Stomach (tissue), 9 donors: ENCODE results near the gene FOXP2. TPM values are rescaled to one million over a fixed set of nuclear protein-coding genes. Genes with fewer than 3 reads are reported as not detected.

Source experiments
- DNase-seq, 2 donors: peaks; one replicate each; pipeline versions ENCODE4 v3.0.0 to v3.0.0-alpha.2; 2013 to 2019
- H3K27ac ChIP-seq, 5 donors: fragments of 200-600 bp in 4 of 5; sonication (generic) in 4 of 5; one replicate each; pipeline ENCODE4 v1.5.1; 2013 to 2019; ENCODE audit warnings: mild to moderate bottlenecking in 1 of 5, moderate library complexity in 1 of 5
- H3K27me3 ChIP-seq, 3 donors: fragments of 200-600 bp; sonication (generic); one replicate each; pipeline ENCODE4 v1.5.1; 2017 to 2019; ENCODE audit warnings: mixed run types in 1 of 3
- H3K36me3 ChIP-seq, 4 donors: fragments of 200-600 bp; sonication (generic); 1 replicate in 3 of 4; 2 replicates in 1 of 4; pipeline ENCODE4 v1.5.1; 2016 to 2019
- H3K4me1 ChIP-seq, 4 donors: fragments of 200-600 bp; sonication (generic); one replicate each; pipeline ENCODE4 v1.5.1; 2016 to 2019
- H3K4me3 ChIP-seq, 4 donors: fragments of 200-600 bp; sonication (generic) in 3 of 4; one replicate each; pipeline ENCODE4 v1.5.1; 2016 to 2019; ENCODE audit warnings: mild to moderate bottlenecking in 1 of 4
- H3K9me3 ChIP-seq, 4 donors: fragments of 200-600 bp; sonication (generic); one replicate each; pipeline ENCODE4 v1.5.1; 2016 to 2019
- EP300 ChIP-seq: sonication (generic); formaldehyde crosslinking; IDR thresholded peaks from one replicate; pipeline ENCODE4 v1.6.1; 2017; ENCODE audit warnings: antibody characterized with exemption
- POLR2A ChIP-seq, 4 donors: fragments of 450-650 bp; IDR thresholded peaks; one replicate each; pipeline ENCODE4 v1.6.1; 2016; ENCODE audit warnings: antibody characterized with exemption in 4 of 4, control low read depth in 2 of 4, mild to moderate bottlenecking in 1 of 4, moderate library complexity in 1 of 4
- POLR2AphosphoS5 ChIP-seq, 3 donors: sonication (generic); formaldehyde crosslinking; IDR thresholded peaks; one replicate each; pipeline ENCODE4 v1.6.1; 2016; ENCODE audit warnings: antibody characterized with exemption in 3 of 3
- WGBS, 5 donors: extraction: QIAGEN DNeasy Blood & Tissue Kit in 3 of 5; methylation state at CpG; one replicate each; pipeline versions ENCODE4 v1.1.5 to v1.1.7; 2013 to 2018; 5-methylcytosine and 5-hydroxymethylcytosine counted together
- intact Hi-C: fragments of 100-400 bp; cut with DNase I; formaldehyde crosslinking; loops from one replicate; pipeline ENCODE4 v1.15.1; 2023; ENCODE audit warnings: low total_unique reads
- polyA plus RNA-seq, 3 donors: library from polyadenylated mRNA; stranded (reverse); fragments of 200-250 nt; gene quantifications; one replicate each; pipeline ENCODE4 v1.2.3, GENCODE V29; 2013
- total RNA-seq, 5 donors: library from RNA; depleted of rRNA; stranded (reverse); fragments of >200 nt; gene quantifications; one replicate each; pipeline versions ENCODE4 v1.1.0 to v1.2.3, GENCODE V29; 2014 to 2016
- TF ChIP-seq, protein P1 (sequence below), 7 experiments: fragments of 450-650 bp in 4 of 7; fragments of 200-600 bp in 3 of 7; sonication (generic) in 3 of 7; IDR thresholded peaks; one replicate each; pipeline ENCODE4 v1.5.1; 2016 to 2019; ENCODE audit warnings: antibody characterized with exemption in 7 of 7, control low read depth in 2 of 7, mild to moderate bottlenecking in 1 of 7
- donor health status: healthy with polysubstance abuse.
- donor health status: Bipolar disorder and iron deficiency.
- donor health status: healthy.

FOXP2 gene
- total and polyA plus RNA-seq, 8 donors = 0.92 to 51.6 (median 7.1) TPM

DNA sequence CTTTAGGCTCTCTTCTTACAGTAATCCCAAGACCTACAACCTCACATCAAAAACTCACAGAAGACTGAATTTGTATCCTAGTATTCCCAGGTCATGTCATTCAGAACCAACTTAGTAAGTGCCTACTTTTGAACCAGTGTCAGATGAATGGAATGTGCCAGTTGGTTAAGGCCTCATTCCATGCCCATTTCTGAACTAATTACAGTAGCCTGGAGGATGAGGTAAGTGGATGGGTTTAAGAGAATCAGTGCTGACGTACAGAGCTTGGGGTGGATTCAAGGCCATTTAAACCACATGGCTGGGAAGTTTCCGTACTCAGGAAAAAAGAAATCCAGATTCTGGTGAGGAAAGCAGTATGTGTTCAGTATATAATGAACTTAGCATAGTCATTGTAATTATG is 21.9 kb upstream of the FOXP2 start:
- Histone ChIP-seq H3K36me3 (no peaks in the 10 kb centered on the region), H3K4me3 (no peak overlapping the region), H3K27me3 (no peaks in the 10 kb centered on the region), H3K9me3 (no peaks in the 10 kb centered on the region), H3K4me1 (no peaks in the 10 kb centered on the region), H3K27ac (no peak overlapping the region)
- no peak for TF ChIP-seq POLR2AphosphoS5 (IDR thresholded peaks at IDR 0.05)
- peak; percentile 58 for TF ChIP-seq EP300
- intact Hi-C loops = no loop called here
- 70 to 92% (median 89%) methylated on average over 2 of the region's 2 CpGs for WGBS, 5 donors
- no peak for DNase-seq

DNA sequence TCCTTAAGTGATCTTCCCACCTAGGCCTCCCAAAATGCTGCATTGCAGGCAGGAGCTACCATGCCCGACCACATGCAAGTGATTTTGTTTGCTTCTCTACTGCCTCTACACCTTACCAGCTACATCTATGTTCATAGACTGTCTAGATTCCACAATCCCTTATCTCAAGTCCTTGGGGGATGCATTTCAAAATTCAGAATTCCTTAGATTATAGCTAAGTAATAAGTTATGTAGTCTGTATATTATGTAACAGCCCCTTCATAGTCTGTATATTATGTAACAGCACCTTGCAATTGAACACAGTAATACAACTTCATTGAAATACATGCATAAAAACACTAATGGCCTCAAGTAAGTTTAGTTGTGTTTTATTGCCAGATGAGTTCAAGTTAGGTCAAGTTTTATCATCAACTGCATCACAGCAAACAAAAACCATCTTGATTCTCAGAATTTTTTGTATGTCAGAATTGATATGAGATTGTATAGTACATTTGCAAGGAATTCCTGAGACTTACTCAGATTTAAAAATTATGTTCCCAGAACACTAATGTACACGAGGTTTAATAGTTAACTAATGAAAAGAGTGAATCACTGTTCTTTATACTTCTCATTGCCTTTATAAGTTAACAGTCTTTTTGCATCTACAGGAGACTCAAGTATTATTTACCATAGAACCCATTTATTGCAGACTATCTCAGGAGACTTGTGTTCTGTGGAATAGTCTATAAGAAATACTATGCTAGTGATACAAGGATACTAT is 11.6 kb upstream of the FOXP2 start:
- no peak for DNase-seq
- H3K36me3 ChIP-seq = no peaks in the 10 kb centered on the region
- TF ChIP-seq, protein P1, sequence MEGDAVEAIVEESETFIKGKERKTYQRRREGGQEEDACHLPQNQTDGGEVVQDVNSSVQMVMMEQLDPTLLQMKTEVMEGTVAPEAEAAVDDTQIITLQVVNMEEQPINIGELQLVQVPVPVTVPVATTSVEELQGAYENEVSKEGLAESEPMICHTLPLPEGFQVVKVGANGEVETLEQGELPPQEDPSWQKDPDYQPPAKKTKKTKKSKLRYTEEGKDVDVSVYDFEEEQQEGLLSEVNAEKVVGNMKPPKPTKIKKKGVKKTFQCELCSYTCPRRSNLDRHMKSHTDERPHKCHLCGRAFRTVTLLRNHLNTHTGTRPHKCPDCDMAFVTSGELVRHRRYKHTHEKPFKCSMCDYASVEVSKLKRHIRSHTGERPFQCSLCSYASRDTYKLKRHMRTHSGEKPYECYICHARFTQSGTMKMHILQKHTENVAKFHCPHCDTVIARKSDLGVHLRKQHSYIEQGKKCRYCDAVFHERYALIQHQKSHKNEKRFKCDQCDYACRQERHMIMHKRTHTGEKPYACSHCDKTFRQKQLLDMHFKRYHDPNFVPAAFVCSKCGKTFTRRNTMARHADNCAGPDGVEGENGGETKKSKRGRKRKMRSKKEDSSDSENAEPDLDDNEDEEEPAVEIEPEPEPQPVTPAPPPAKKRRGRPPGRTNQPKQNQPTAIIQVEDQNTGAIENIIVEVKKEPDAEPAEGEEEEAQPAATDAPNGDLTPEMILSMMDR (IDR thresholded peaks at IDR 0.05) = no peak
- TF ChIP-seq POLR2A (IDR thresholded peaks at IDR 0.05) (no peak), EP300 (no peak), POLR2AphosphoS5 (IDR thresholded peaks at IDR 0.05) (no peak)
- H3K4me3 ChIP-seq = no peak overlapping the region
- H3K27ac ChIP-seq = no peak overlapping the region
- WGBS, 5 donors = 44 to 65% (median 56%) methylated on average over 2 of the region's 2 CpGs
- no peaks in the 10 kb centered on the region for H3K9me3 ChIP-seq
- H3K27me3 ChIP-seq = no peaks in the 10 kb centered on the region
- intact Hi-C loops = no loop called here
- peaks cover 0 to 6% (median 3%) of the 10 kb centered on the region in 4 donors for H3K4me1 ChIP-seq

DNA sequence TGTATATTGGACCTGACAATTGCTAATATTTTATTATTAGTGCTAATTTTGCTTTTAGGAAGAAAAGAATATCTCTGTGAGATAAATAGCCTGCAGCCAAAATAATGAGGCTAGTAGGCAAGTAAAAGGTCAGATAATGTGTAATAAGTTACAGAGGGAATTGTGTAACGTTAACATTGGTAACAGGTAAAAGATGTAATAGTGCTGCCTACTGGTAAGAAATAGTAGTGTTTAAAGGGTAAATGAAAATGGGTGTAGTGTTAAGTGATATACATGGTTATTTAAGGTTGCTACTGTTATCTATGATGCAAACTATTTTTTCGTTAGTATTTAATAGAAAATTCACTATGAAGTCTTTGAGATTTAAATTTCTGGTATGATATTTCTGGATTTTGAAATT is 9.2 kb upstream of the FOXP2 start:
- Histone ChIP-seq H3K4me1 (peaks cover 0 to 6% (median 3%) of the 10 kb centered on the region in 4 donors), H3K27me3 (no peaks in the 10 kb centered on the region), H3K36me3 (no peaks in the 10 kb centered on the region), H3K9me3 (no peaks in the 10 kb centered on the region), H3K4me3 (no peak overlapping the region), H3K27ac (no peak overlapping the region)
- 18 to 30% (median 25%) methylated on average over 2 of the region's 2 CpGs for WGBS, 5 donors
- DNase-seq = peak in 1 of 2 donors; percentile 40
- intact Hi-C loops = no loop called here
- TF ChIP-seq, protein P1 (IDR thresholded peaks at IDR 0.05) = peak in 3 of 7 experiments; percentile 14 to 41 (median 29)
- TF ChIP-seq EP300 = no peak

DNA sequence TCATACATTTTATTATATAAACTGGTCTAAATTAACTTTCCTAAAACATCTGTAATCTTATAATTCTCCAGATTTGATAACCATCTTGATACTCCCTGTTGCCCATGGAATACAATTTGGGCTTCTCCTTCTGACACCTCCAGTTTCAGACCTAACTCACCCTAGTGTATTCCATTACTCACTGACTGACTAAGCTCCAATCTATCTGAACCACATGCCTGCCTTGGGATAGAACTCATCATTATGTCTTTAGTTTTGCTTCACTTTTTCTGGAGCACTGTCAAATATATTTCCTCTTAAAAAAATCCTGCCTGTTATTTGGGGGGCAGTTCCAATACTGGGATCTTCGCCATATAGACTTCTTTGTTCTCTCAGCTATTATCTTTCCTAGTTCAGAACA is 4.9 kb upstream of the FOXP2 start:
- Histone ChIP-seq H3K9me3 (no peaks in the 10 kb centered on the region), H3K36me3 (no peaks in the 10 kb centered on the region), H3K4me1 (peaks cover 0 to 26% (median 7%) of the 10 kb centered on the region in 4 donors), H3K27ac (no peak overlapping the region), H3K27me3 (no peaks in the 10 kb centered on the region), H3K4me3 (no peak overlapping the region)
- TF ChIP-seq, protein P1 (IDR thresholded peaks at IDR 0.05) = no peak
- TF ChIP-seq POLR2AphosphoS5 (IDR thresholded peaks at IDR 0.05) = no peak
- no peak for TF ChIP-seq POLR2A (IDR thresholded peaks at IDR 0.05)
- no peak for TF ChIP-seq EP300
- DNase-seq = no peak
- intact Hi-C loops = no loop called here
- WGBS, 5 donors = 86 to 93% (median 91%) methylated on average over 1 of the region's 1 CpG

DNA sequence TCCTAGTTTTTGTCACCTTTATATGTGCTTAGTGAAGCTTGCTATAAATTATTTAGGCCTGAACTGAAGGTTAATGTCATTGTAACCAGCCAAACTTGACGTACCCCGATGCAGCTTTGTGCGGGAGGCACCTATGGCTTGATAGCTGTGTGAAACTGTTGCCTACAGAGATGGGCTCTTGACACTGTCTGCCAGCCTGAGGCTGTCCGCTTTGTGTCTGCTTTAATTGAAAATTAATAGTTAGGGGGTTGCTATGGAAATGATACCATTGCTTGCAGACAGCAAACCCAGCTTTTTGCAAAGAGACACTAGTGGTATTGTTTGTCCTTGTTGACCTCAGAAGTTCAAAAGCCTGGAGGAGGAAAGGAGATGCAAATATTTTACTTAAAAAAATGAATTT is 2.1 kb upstream of the FOXP2 start:
- Histone ChIP-seq H3K36me3 (no peaks in the 10 kb centered on the region), H3K27me3 (no peaks in the 10 kb centered on the region), H3K4me3 (no peak overlapping the region), H3K4me1 (peaks cover 0 to 34% (median 17%) of the 10 kb centered on the region in 4 donors), H3K27ac (no peak overlapping the region), H3K9me3 (no peaks in the 10 kb centered on the region)
- TF ChIP-seq POLR2AphosphoS5 (IDR thresholded peaks at IDR 0.05) (no peak), POLR2A (IDR thresholded peaks at IDR 0.05) (no peak), EP300 (no peak)
- TF ChIP-seq, protein P1 (IDR thresholded peaks at IDR 0.05) = no peak
- DNase-seq = peak in 1 of 2 donors; percentile 26
- intact Hi-C loops = no loop called here
- 85 to 93% (median 91%) methylated on average over 4 of the region's 4 CpGs for WGBS, 5 donors
